GM18907 (cell line): ENCODE measurements around the gene ASB16.
A peak's percentile ranks its signal among the peaks of the same experiment; 100 is the strongest.
"Not testable (repeated sequence)": the region's sequence is repeated elsewhere in the genome, so short reads cannot be mapped to it uniquely, and the experiment has no call there.

Experiments
- ATAC-seq: cut with Tn5 transposase; IDR thresholded peaks from one replicate; pipeline ENCODE4 v1.9.1; 2021; ENCODE audit warnings: mild to moderate bottlenecking, moderate library complexity; ENCODE audit not compliant: unreplicated experiment

ASB16 gene

DNA sequence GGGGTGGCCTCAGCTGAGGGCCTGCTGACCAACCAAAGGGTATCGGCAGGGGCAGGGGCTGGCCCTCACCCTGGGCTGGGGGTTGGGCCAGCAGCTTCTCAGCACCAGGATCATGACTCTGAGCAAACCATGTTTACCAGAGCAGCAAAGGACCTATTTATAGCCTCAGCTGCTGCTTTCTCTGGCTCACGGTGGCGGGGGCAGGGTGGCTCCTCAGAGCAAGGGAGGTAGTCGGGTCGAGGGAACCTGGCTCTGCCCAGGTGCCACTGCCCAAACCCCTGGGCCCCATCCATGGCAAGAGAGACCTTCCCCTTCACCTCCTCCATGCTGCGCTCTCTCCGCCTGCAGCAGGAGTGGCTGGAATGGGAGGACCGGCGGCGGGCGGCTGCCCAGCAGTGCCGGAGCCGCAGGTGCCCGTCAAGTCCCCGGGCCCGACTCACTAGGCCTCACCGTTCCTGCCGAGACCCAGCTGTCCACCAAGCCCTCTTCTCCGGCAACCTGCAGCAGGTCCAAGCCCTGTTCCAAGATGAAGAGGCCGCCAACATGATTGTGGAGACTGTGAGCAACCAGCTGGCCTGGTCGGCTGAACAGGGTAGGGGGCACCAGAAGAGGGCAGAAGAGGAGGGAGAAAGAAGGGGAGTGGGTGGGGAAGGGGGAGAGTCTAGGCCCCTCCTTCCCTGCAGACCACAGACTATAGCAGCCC lies at the start of gene ASB16:
Gene ASB16 (plus strand): TSS at position 206 of the 703 bp plus-strand sequence. CDS start 86 bp downstream, at position 292.
- ATAC-seq: no peak

- ATAC-seq: no peak
Observed at GRCh38 chr17:44120851-44121605, 49.5 kb upstream of the ASB16 start.

DNA sequence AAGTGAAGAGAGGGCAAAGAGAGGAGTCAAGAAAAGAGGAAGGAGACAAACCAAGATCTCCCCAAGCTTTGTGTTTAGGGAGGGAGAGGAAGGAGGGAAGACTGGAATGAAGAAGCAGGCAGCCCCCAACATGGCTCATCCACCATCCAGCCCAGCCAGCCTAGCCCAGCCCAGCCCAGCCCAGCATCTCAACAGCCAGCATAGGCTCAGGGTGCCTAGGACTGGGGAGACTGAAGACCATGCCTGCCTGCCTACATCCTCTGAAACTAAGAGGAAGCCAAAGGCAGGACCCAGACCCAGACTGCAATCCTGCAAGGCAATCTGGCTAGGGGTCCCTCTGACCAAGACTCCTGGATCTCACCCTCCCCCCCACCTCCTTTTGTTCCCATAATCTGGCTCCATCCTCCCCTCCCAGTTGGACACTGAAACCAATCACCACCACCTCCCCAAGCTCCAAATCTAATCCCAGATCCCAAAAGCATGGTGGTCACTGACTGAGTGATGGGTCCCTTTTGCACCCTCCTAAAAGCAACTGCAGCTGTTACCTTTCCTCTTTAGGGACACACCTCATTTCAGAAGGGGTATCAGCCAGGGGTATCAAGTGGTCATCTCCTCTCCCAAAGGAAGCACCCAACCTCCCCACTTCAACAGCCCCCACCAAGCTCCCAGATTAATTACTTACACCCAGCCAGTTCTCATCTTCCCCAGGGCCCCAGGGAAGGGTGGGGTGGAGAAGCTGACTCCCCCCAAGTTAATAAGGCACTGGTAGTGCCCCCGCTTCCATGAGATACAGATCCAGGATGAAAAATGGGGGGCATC lies 48.3 kb upstream of the ASB16 start:
- ATAC-seq: no peak

DNA sequence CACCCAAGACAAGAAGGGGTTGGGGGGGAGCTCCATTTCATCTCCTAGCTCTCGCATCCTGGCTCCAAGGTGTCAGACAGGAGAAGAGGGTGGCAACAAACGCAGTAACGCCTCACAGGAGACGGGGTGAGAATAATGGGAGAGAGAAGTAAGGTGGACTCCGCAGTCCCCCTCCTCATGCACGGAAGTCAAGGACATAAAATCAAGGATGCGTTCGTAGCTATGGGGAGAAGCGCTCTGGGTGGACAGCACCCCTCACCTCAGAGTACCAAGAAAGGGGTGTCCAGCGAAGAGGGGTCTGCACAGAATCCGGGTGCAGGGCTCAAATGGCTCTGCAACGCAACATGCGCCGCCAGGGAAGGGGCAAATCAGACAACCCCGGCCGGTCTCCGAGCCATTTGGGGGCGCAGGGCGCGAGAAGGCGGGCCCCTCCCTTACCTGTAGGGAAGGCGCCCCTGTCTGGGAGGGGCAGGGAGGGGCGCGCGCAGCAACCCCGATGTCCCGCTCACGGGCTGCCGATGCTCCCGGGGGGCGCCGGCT lies 47.6 kb upstream of the ASB16 start:
- ATAC-seq: peak; percentile 22

- peak; percentile 89 for ATAC-seq
Observed at GRCh38 chr17:44123356-44124117, 47.0 kb upstream of the ASB16 start, which contains the start of gene HDAC5. HDAC5 (minus strand) TSS chr17:44123641; CDS start chr17:44117515, 6,126 bp downstream.

DNA sequence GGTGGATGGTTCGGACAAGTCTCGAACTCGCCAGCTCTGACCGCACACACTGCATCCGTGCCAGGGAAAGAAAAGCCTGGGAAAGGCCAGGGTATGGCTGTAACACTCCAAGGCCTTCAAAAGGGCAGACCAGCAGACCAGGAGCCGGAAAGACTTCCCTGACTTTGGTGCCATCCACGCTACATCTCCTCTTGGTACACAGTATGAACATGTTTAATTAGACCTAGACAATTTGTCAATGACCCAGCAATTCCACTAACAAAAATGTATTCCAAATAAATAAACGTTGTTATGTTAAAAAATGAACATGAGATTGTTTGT lies 46.4 kb upstream of the ASB16 start:
- ATAC-seq: no peak

DNA sequence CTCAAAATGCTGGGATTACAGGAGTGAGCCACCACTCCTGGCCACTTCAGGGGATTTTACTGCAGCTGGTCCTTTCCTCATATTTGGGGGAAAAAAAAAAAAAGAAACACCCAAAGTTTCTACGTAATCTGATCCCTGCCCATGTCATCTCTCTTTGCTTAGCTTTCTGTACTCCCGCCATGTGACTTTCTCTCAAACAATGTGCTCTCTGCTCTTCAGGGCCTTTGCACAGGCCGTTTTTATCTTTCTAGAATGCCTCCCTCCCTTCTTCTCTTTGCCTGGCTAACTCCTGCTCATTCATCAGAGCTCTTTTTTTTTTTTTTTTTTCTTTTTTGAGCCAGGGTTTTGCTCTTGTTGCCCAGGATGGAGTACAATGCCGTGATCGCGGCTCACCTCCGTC lies 42.1 kb upstream of the ASB16 start:
- ATAC-seq: no peak

- no peak for ATAC-seq
Observed at GRCh38 chr17:44130693-44131349, 39.7 kb upstream of the ASB16 start.

GRCh38 chr17:44131372-44131771 lies 39.1 kb upstream of the ASB16 start:
- ATAC-seq: not testable (repeated sequence)

DNA sequence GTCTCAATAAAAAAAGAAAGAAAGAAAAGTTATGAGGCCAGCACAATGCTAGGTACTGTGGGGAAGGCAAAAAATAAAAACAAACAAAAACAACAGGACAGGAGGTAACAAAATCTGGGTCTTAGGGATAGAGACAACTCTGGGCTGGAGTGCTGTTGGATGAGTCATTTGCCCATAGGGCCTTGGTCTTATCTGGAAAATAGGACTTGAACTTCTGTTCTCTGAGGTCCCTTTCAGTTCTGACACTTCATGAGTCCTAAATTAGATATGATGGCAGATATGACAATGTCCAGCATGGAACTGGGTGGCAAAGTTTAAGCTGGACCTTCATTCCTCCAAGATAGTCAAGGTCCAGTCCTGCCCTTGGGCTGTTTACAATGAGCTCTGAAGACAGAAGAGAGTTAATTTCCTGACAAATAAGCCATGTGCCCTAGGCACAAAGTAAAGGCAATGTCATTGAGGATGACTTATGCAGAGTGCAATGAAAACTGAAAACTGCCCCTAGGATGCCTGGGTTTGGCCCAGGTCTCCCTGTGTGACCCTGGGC lies 38.2 kb upstream of the ASB16 start:
- no peak for ATAC-seq

DNA sequence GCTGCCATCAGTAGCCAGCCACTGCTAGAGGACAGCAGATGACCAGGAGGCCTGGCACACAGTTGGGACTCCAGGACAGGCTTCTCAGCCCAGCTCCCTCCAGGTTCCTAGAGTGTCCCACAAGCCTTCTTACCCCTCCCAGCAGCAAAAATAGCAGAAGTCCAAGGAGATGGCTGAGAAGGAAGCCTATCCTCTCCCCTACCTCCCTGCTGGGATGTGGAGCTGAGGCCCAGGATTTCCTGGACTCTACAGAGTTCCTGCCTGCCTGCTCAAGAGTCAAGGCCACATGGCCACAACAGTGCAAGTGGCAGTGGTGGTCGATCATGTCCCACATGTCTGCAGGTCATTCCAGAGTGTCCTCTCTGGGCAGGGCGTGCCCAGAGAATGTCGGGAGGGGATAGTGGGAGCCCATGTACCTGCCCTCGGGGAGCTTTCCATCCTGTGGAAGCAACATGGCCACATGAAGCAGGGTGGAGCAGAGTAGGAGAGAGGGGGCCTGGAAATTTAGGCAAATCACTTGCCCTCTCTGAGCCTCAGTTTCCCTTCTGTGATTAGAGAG lies 36.5 kb upstream of the ASB16 start:
- no peak for ATAC-seq

DNA sequence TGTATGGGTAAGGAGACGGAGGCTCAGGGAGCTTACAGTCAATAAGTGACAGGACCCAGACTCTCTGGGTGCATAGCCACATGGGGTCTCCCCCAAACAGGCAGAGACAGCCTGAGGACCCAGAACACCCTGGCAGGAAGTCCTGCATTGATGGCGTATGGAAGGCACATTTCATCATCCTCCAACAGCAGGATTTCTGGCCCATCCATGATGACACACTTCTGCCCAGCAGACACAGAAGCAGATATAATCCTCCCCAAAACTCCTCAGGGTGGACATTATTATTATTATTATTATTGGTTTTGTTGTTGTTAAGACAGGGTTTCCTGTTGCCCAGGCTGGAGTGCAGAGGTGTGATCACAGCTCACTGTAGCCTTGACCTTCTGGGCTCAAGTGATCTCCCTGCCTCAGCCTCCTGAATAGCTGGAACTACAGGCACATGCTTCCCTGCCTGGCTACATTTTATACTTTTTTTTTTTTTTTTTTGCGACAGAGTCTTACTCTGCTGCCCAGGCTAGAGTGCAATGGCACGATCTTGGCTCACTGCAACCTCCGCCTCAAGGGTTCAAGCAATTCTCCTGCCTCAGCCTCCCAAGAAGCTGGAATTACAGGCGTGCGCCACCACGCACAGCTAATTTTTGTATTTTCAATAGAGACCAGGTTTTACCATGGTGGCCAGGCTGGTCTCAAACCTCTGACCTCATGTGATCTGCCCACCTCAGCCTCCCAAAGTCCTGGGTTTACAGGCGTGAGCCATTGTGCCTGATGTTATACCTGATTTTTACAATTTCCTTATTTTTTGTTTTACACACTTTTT lies 35.5 kb upstream of the ASB16 start:
- ATAC-seq: no peak

DNA sequence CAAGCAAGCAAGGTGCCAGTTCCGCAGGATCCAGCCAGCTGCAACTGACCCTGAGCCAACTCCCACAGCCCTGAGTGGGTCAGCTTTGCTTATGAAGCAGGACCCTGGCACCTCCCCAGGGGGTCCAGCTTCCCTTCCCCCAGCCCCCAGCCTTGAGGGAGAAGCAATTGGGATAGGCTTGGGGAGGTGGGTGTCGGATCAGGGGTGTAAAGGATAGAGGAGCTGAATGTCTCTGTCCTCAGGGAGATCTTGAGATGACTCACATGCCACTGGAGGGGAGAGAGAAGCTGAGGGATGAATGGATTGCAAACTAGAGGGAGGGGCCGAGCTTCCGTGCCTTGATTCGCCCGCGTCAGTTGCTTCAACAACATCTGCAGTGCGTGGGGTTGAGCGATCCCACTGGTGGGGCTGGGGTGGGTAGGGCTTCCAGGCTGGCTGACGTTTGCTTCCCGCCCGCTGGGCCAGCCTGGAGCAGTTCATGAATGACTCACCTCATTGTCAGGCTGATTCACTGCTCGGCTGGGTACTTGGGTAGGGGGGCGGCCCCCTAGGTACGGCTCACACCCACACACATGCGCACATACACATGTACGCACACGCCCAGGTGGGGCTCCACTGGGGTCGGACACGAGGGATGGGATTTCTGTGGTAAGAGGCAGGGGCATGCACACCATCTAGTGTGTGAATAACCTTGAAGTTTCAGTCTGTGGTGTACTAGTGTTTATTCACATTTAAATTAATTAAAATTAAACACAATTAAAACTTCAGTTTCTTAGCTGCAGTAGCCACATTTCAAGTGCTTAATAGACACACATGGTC lies 32.4 kb upstream of the ASB16 start:
- no peak for ATAC-seq

DNA sequence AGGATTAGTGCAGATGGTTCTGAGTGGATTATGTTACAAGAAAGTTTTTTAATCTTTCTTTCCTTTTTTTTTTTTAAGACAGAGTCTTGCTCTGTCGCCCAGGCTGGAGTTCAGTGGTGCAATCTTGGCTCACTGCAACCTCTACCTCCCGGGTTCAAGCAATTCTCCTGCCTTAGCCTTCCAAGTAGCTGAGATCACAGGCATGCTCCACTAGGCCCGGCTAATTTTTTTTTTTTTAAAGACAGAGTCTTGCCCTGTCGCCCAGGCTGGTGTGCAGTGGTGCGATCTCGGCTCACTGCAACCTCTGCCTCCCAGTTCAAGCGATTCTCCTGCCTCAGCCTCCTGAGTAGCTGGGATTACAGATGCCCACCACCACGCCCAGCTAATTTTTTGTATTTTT lies 26.6 kb upstream of the ASB16 start:
- ATAC-seq: not testable (repeated sequence)

GRCh38 chr17:44144966-44145739 lies 25.4 kb upstream of the ASB16 start:
- no peak for ATAC-seq

GRCh38 chr17:44146375-44147346 lies 23.8 kb upstream of the ASB16 start:
- ATAC-seq: no peak
